HS-27A (cell line): ENCODE results near the gene TBC1D16.

Experiments
- DNase-seq: peaks from one replicate; pipeline ENCODE4 v3.0.0-alpha.2; 2012; ENCODE audit warnings: low read depth, missing footprints

TBC1D16 gene

DNA sequence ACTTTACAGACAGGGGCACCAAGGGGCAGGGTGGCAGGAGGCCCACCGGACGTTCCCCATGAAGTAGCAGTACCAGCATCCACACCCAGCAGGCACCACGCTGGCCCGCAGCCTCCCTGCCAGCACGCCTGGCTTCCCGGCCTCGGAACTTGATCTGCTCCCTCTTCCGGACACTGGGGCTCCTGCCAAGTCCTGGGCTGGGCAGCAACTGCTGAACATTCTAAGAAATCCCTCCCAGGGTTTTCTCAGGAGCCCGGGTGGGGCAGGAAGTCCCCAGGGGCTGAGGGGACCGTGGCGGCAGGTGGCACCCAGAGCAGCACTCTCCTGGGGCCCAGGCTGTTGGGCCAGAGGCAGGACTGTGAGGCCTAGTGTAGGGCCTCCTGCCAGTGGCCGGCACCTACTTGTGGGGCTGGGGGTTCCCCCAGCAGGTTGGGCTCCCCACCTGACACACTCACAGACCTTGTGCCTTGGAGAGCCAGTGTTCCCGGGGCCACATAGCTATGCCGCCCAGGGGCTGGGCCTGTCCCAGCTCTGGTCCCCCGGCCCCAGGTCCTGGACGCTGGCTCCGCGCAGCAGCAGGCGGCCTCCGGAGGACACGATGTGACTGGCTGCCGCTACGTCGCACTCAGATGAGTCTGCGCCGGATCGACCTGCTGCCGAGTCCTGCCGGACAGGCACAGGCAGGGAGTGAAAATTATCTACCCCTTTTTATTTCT is 110.3 kb downstream of the TBC1D16 start:
- peak; percentile 1 for DNase-seq

DNA sequence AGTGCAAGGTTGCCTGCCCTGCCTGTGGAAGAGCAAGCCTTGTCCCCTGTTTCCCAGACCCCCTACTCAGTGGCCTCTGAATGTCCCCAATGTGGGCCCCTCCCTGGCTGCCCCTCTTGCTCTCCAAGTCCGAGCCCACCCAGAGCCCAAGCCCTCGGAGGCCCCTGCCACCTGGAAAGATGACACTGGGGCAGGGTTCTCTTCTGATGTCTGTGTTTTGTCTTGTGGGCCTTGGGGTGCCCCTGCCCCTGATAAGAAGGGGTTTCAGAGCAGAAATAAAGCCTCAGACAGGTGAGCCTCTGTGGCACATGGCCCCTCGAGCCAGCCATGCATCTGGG is 111.1 kb downstream of the TBC1D16 start:
- no peak for DNase-seq

- DNase-seq: no peak
Measured at GRCh38 chr17:79923974-79924638, 111.6 kb downstream of the TBC1D16 start.

DNA sequence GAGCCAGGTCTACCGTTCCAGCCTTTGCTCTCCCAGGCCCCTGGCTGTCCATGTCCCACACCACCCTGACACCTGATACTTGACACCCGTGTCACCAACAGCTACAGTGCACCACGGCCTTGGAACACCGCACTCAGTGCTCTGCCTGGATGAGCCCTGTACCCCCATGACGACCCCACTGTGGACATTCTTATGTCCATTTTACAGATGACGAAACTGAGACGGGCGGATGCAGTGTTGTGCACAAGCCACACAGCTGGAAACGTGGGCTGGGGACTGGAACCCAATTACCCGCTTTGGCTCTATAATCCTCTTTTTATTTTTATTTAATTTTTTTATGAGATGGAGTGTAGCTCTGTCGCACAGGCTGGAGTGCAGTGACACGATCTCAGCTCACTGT is 112.9 kb downstream of the TBC1D16 start:
- no peak for DNase-seq

- no peak for DNase-seq
Measured at GRCh38 chr17:79922116-79922601, 113.5 kb downstream of the TBC1D16 start.

GRCh38 chr17:79921411-79922115 is 114.1 kb downstream of the TBC1D16 start:
- no peak for DNase-seq

GRCh38 chr17:79920751-79921410 is 114.8 kb downstream of the TBC1D16 start:
- no peak for DNase-seq

- no peak for DNase-seq
Measured at GRCh38 chr17:79919862-79920720, 115.6 kb downstream of the TBC1D16 start.

DNA sequence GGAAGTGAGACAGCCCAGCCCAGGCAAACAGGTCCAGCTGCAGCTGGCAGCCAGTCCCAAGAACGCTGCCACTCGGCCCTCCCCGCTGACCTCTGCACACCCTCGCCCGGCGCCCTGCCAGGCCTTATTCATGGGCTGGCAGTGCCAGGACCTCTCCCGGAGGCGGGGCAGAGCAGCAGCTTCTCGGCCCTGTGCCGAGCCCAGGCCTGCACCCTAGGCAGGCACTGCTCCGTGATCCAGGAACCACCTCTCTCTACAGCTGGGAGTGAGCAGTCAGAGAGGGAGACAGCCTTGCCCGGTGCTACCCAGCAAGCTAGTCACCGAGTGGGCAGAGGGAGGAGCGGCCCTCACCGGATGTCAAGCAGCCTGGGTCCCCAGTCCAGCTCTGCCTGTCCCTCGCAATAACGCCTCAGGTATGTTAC is 116.5 kb downstream of the TBC1D16 start:
- DNase-seq: peak; percentile 5

- DNase-seq: no peak
Measured at GRCh38 chr17:79918581-79919163, 117.0 kb downstream of the TBC1D16 start.

- DNase-seq: no peak
Measured at GRCh38 chr17:79917902-79918484, 117.7 kb downstream of the TBC1D16 start.

DNA sequence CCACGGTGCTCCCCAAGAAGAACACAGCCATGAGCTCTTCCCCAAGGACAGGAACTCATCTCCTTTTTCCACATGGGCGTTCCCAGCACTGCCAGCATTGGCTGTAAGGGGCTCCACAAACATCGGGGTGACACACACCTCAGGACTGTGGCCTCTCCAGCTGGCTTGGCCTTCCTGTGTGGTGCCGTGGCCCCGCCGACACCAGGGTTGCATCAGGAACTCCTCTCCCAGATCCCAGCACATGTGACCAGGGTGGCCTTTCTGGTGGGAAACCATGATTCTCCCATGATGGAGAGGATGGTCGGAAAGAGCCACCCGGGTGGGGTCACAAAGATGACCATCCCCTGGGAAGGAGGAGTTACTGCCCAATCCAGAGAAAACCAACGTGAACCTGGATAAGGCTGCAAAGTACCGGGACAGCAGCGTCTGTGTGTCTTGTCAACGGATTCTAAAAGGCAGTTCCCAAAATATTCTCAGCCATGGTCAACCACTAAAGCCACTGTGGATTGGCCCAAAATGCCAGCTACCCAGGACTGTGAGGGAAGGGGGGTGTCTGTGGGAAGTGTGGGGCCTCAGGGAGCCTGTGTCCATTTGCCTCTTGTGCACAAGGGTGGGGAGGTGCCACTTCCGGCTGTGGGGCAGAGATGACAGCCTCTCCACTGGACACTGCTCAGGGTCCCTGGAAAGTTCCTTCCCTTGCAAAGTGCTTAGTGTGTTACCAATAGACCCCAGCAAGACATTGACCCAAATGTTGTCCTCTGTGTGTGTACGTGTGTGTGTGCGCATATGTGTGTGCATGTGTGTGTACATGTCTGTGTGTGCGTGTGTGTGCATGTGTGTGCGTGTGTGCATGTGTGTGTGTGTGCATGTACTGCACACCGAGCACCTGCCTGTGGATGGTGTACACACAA is 118.4 kb downstream of the TBC1D16 start:
- DNase-seq: no peak

GRCh38 chr17:79916506-79916905 is 119.2 kb downstream of the TBC1D16 start:
- DNase-seq: no peak

- peak; percentile 0 for DNase-seq
Measured at GRCh38 chr17:79915850-79916430, 119.7 kb downstream of the TBC1D16 start.

DNA sequence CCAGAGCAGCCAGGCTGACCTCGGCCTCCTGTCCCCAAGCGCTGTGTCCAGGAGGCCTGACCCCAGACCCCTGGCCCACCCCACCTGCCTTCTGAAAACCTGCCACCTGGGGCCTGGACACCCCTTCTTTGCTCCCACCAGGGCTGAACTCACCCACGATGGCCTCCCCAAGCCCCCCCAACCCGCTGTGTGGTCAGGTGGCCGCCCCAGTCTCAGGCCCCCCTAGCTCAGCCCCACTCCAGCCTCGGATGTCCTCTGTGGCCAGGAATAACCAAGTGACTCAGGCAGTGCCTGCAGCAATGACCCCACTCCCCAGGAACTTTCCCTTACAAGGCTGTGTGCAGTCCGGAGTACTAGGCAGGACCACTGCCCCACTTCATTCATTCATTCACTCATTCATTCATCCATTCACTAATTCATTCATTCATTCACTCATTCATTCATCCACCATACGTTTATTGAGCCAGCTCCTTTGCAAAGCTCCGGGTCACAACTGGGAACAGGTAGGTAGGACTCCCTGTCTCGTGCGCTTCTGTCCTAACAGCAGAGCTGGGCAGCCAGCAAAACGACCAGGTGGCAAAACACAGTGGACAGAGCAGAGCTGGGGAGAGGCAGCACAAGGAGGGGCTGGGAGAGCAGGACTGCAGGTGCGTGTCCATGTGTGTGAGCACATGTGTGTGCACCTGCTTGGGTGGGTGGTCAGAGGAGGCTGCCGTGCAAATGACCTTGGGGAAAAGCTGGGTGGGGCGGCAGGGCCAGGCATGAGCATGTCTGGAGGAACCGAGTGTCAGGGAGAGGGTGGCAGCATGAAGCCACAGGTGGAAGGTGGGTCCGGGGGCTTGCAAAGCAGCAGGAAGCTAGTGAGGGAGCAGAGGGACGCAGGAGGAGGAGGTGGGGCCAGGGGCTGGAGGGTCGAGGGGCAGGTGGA is 120.6 kb downstream of the TBC1D16 start:
- DNase-seq: no peak

DNA sequence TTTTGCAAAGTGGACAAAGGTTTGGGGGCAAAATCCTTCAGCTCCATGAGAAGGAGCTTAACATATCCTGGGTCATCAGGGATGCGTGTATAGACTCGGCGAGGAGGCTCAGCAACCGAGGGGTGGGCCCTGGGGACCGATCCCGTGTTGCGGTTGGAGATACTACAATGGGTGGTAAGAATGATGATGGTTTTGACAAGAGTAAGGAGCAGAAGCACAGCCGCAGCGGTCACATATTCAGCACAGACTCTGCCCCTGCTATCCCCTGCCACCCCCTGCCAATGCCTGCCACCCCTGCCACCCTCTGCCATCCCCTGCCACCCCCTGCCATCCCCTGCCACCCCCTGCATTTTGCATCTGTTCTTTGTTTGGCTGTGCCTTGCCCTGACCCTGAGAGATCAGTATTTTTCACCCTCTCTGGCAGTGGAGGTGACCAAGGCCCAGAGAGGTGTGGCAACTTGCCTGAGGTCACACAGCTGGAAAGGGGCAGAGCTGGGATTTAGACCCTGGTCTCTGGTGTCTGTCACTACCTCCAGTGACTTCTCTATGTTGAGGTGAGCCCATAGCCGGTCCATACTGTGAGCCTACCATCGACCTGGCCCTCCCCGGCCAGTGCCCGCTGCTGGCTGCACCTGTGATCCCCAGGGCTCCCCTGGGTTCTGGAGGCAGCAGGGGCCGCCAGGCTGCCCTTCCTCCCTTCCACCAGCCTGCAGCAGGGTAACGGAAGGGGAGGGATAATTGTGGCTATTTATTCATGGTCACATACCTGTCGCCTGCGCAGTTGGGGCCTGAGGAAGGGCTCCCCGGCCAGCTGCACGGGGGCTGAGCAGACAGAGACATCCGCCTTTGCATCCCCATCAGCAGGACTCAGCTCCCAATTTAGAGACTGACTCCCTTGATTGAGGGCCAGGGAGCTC is 121.5 kb downstream of the TBC1D16 start:
- DNase-seq: no peak

DNA sequence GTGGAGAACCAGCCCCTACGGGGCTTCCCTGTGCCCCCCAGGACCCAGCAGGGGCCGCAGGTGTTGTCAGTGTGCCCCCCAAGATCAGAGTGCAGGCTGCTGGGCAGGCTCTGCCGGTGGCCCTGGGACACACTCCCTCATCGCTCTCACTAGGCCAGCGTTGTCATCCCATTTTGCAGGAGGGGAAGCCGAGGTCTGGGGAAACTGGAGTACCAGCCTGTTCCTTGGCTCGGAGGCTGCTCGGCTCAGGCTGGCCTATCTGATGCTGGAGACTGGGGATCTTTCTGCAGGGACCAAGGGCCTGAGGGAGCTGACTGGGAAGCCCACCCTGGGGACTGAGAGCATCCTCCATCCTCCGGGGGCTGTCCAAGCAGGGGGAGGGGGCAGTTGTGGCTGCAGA is 122.2 kb downstream of the TBC1D16 start:
- no peak for DNase-seq
